Activated CD4-positive, alpha-beta T cell treated with anti-CD3 and anti-CD28 coated beads, Interleukin-2, amount 10 ng/mL, durations not matched to agents 7 days and 5 days (primary cell): ENCODE data around the gene MICAL3. TPM values are rescaled to one million over a fixed set of nuclear protein-coding genes. Genes with fewer than 3 reads are reported as not detected.

Experiments used
- CTCF ChIA-PET: fragments of 350-600 bp; sonication (Branson Sonifier 250); formaldehyde crosslinking; loops from one replicate; lab custom pipeline; 2021; ENCODE audit warnings: antibody characterized with exemption; lab: Charles Lee
- POLR2A ChIA-PET: fragments of 350-600 bp; sonication (Branson Sonifier 250); formaldehyde crosslinking; loops from one replicate; lab custom pipeline; 2021; ENCODE audit warnings: antibody characterized with exemption; lab: Charles Lee
- DNase-seq: peaks from one replicate; pipeline ENCODE4 v3.0.0-alpha.2; 2020
- H3K27ac Mint-ChIP-seq: one replicate; pipeline ENCODE4 v1.8.0; 2021; ENCODE audit warnings: mild to moderate bottlenecking, moderate library complexity, mixed read lengths
- H3K27me3 Mint-ChIP-seq: one replicate; pipeline ENCODE4 v1.8.0; 2021; ENCODE audit warnings: mixed read lengths
- H3K36me3 Mint-ChIP-seq: one replicate; pipeline ENCODE4 v1.8.0; 2021; ENCODE audit warnings: low read depth, mixed read lengths
- H3K4me1 Mint-ChIP-seq: one replicate; pipeline ENCODE4 v1.8.0; 2021; ENCODE audit warnings: mixed read lengths
- H3K4me3 Mint-ChIP-seq: one replicate; pipeline ENCODE4 v1.8.0; 2021; ENCODE audit warnings: mild to moderate bottlenecking, moderate library complexity, mixed read lengths
- H3K9me3 Mint-ChIP-seq: one replicate; pipeline ENCODE4 v1.8.0; 2021; ENCODE audit warnings: mixed read lengths
- total RNA-seq, 2 experiments: library from RNA; stranded (reverse); gene quantifications; one replicate each; pipeline ENCODE4 v1.2.3, GENCODE V29; 2021

MICAL3 gene
- total RNA-seq, 2 experiments from 2014 or later, result 19.1 to 21.4 TPM

DNA sequence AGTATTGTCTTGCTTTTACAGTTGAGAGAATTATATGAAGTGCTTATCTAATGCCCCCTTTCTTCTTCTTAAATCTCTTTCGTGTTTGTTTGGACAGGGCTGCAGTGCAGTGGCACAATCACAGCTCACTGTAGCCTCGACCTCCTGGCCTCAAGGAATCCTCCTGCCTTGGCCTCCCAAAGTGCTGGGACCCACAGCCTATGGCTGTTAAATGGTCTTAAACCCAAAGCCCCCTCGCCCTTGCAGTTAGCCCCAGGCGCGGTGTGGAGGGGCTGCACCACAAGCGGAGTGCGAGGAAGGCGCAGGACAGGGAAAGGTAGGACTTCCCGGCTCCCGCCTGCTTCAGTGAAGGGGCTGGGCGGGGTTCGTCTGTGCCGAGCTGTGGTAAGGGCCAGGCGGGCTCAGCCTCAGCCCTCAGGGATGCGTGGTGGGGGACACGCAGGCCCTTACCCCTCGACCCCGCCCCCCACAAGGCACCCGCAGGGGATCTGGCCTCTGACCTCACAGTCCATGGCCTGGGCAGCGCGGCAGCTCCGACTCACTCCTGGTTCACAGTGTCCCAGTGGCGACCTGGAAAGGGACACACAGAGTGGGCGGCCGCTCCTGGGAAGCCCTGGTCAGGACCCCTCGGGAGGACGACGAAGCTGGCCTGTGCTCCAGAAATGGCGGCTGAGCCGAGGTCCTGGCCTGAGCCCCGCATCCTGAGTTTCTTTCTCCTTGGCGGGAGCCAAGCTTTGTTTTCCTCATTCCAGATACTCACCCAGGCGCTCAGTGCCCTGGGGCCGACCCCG is 274.6 kb downstream of the MICAL3 start:
- H3K9me3 Mint-ChIP-seq, result no peaks in the 10 kb centered on the region
- POLR2A ChIA-PET, result no interaction called here
- CTCF ChIA-PET, result interaction anchor here (1.2 kb wide), 1 partner anchor 23 kb away, joined by 3 read pairs; no protein-coding TSS in a partner anchor

DNA sequence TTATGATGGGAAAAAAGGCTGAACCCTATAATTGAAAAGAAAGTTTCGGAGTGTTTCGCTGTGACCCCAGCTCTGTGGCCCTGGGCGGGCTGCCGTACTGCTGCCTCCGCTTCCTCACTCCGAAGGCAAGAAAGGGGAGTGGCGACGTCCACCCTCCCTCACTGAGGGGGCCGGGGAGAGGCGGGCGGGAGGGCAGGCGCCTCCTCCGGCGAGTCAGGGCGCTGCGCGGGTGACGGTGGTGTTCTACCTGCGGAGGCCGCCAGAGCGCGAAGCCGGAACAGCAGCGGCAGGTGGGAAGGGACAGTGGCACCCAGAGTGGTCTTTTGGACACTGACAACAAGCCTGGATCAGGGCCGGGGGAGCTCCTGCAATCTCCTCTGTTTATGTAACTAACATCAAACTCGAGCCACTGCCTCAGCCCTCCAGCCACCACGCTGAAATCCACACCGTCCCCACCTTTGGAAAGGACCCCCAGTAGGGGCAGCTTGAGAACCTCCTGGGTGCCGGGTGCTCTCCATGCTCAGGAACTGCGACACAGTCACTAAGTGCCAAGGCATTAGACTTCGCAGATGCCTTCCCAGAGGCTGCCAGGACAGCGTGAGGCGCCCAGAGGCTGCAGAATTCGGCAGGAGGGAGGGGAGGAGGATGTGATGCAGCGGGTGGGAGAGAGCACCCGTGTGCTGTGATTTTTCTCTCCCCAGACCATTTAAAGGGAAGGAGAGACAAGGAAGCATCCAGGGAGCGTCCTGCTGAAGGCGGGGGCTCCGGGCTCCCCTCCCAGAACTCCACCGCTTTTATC is 275.6 kb downstream of the MICAL3 start:
- no peaks in the 10 kb centered on the region for H3K9me3 Mint-ChIP-seq
- no peaks in the 10 kb centered on the region for H3K36me3 Mint-ChIP-seq
- H3K27ac Mint-ChIP-seq, result no peak overlapping the region
- H3K4me1 Mint-ChIP-seq, result peaks cover 6% of the 10 kb centered on the region
- CTCF ChIA-PET, result no interaction called here
- POLR2A ChIA-PET, result no interaction called here
- no peaks in the 10 kb centered on the region for H3K27me3 Mint-ChIP-seq
- no peak for DNase-seq
- no peak overlapping the region for H3K4me3 Mint-ChIP-seq

More for the DNA sequence above, 274.6 kb downstream of the MICAL3 start:
- no peaks in the 10 kb centered on the region for H3K36me3 Mint-ChIP-seq
- H3K4me3 Mint-ChIP-seq, result no peak overlapping the region
- no peak overlapping the region for H3K27ac Mint-ChIP-seq
- H3K4me1 Mint-ChIP-seq, result peaks cover 3% of the 10 kb centered on the region
- H3K27me3 Mint-ChIP-seq, result no peaks in the 10 kb centered on the region
- DNase-seq, result no peak

DNA sequence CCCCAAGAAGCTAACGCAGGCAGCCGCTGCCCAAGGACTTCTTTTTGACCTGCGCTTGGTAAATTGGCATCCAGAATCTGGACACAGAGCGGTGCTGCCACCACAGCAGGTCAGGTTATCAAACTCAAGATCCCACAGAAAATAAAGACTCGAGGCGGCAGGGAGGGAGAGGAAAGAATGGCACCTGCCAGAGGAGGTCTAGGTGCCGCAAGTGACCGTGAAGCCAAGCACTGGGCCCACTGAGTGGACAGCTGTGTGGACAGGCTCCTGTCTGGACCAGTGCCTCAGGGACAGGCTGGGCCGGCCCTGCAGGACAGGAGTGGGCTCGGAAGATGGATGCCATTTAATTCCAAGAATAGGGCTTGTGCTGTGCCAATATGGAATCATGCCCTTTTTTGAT is 277.4 kb downstream of the MICAL3 start:
- Mint-ChIP-seq H3K4me3 (no peak overlapping the region), H3K27me3 (no peaks in the 10 kb centered on the region), H3K36me3 (no peaks in the 10 kb centered on the region), H3K4me1 (peaks cover 6% of the 10 kb centered on the region), H3K27ac (no peak overlapping the region), H3K9me3 (no peaks in the 10 kb centered on the region)
- CTCF ChIA-PET, result no interaction called here
- no peak for DNase-seq
- POLR2A ChIA-PET, result no interaction called here

DNA sequence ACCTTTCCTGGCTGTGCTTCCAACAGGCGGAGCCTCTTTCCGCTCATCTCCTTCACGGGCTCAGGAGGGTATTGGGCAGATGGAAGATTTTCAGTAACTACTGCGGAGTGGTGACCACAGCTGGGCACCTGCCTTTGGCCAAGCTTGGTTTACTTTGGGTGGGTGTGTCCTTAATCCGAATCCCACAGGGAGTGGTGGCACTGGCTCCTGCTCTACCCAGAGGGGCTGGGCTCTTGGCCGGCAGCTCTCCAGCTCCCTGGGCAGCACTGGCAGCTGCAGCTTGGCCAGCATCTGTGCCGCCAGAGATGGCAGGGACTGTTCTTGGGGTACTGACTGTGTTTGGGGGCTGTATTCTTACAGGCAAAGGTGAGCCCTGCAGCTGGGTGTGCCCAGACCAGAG is 279.9 kb downstream of the MICAL3 start:
- Mint-ChIP-seq H3K27ac (peak overlapping the region; percentile 74), H3K4me1 (peaks cover 6% of the 10 kb centered on the region), H3K9me3 (no peaks in the 10 kb centered on the region), H3K27me3 (no peaks in the 10 kb centered on the region), H3K4me3 (no peak overlapping the region), H3K36me3 (no peaks in the 10 kb centered on the region)
- DNase-seq, result no peak
- ChIA-PET POLR2A (no interaction called here), CTCF (interaction anchor here (2.2 to 4.6 kb wide), 2 partner anchors 8 to 40 kb away, joined by 6 to 37 read pairs; no protein-coding TSS in a partner anchor)

DNA sequence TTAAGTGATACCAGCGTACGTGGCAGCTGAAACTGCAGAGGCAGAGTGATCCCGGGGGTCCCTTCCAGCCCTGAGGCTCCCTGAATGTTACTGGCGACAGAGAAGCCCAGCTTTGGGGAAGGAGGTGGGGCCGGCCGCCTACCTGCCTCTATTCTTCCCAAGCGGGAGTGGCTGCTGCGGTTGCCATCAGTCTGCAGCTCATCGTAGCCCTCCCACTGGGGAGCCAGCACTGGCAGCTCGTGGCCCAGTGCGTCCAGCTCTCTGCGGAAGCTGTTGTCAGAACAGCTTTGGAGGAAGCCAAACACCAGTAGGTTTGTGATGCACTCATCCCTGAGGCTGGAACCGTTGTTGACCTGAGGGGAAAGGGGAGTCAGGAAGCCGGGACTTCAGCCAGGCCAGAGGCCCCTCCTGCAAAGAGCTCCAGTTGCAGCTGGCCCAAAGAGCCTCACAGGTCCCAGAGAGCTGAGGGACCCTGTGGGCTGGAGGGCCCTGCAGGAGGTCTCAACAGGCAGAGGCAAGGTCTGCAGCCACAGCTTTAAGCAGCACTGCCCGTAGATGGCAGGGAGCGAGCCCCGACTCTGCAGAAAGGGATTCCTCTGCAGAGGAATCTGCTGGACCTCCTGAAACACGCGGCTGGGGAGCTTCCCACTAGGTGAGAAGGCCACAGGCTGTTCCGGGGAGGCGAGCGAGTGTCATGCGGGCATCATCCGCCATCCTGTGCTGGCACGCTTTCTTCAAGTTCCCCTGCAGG is 280.5 kb downstream of the MICAL3 start:
- Mint-ChIP-seq H3K27me3 (no peaks in the 10 kb centered on the region), H3K27ac (no peak overlapping the region), H3K4me1 (peaks cover 6% of the 10 kb centered on the region), H3K36me3 (no peaks in the 10 kb centered on the region), H3K9me3 (no peaks in the 10 kb centered on the region), H3K4me3 (no peak overlapping the region)
- ChIA-PET CTCF (interaction anchor here (2.2 to 4.6 kb wide), 3 partner anchors 9 to 41 kb away, joined by 6 to 37 read pairs (median 7); no protein-coding TSS in a partner anchor), POLR2A (no interaction called here)
- DNase-seq, result no peak

DNA sequence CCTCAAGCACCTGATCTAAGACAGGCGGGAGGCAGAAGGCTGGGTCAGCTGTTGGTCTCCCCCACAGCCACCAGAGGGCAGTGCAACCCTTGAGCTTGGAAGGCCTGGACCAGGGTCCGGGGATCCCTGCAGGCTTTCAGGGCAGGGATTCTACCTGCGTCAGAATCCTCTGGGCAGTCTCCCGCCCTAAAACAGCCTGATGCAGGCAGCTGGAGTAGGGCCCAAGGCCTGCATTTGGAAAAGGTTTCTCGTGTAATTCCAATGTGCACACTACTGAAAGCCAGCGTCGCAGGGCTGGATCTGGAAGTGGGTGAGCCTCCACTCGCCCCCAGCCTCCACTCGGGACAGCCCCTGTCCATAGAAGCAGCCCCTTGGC is 281.8 kb downstream of the MICAL3 start:
- POLR2A ChIA-PET, result no interaction called here
- H3K27ac Mint-ChIP-seq, result no peak overlapping the region
- no peaks in the 10 kb centered on the region for H3K9me3 Mint-ChIP-seq
- H3K36me3 Mint-ChIP-seq, result no peaks in the 10 kb centered on the region
- CTCF ChIA-PET, result interaction anchor here (0.6 to 4.6 kb wide), 15 partner anchors 8 to 334 kb away, joined by 3 to 37 read pairs (median 4); no protein-coding TSS in a partner anchor
- peak; percentile 73 for DNase-seq
- H3K4me1 Mint-ChIP-seq, result peaks cover 6% of the 10 kb centered on the region
- no peak overlapping the region for H3K4me3 Mint-ChIP-seq
- no peaks in the 10 kb centered on the region for H3K27me3 Mint-ChIP-seq

DNA sequence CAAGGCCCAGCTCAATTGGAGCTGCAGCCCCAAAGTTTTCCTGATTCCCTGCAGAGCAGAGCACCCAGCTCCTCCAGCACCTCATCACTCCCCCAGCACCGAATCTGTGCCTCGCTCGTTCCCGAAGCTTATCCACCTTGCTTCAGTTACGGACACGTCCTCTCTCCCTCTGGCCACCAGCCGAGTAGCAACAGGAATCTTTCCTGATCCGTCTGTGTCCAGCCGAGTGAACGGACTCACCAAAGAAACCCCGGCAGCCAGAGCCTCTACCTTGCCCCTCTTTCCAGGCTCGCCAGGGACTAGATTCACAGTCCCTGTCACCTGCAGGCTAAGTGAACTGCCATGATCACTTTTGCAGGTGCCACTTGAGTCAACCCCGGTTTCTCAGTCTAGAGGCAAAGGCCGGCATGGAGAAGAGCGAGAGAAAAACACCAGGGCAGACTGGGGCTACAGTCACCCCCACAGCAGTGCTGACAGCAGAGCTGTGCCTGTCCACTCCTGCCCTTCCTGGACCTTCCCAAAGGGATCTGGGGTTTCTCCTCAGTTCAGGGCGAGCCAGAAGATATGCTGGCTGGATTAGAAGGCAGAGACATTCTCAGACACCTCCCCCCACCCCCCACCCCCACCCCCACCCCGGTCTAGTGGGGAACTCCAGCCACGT is 282.4 kb downstream of the MICAL3 start:
- H3K4me3 Mint-ChIP-seq, result no peak overlapping the region
- CTCF ChIA-PET, result interaction anchor here (0.6 to 4.6 kb wide), 15 partner anchors 8 to 334 kb away, joined by 3 to 37 read pairs (median 4); no protein-coding TSS in a partner anchor
- peaks cover 6% of the 10 kb centered on the region for H3K4me1 Mint-ChIP-seq
- no peak for DNase-seq
- no peak overlapping the region for H3K27ac Mint-ChIP-seq
- H3K27me3 Mint-ChIP-seq, result no peaks in the 10 kb centered on the region
- POLR2A ChIA-PET, result no interaction called here
- H3K9me3 Mint-ChIP-seq, result no peaks in the 10 kb centered on the region
- no peaks in the 10 kb centered on the region for H3K36me3 Mint-ChIP-seq

DNA sequence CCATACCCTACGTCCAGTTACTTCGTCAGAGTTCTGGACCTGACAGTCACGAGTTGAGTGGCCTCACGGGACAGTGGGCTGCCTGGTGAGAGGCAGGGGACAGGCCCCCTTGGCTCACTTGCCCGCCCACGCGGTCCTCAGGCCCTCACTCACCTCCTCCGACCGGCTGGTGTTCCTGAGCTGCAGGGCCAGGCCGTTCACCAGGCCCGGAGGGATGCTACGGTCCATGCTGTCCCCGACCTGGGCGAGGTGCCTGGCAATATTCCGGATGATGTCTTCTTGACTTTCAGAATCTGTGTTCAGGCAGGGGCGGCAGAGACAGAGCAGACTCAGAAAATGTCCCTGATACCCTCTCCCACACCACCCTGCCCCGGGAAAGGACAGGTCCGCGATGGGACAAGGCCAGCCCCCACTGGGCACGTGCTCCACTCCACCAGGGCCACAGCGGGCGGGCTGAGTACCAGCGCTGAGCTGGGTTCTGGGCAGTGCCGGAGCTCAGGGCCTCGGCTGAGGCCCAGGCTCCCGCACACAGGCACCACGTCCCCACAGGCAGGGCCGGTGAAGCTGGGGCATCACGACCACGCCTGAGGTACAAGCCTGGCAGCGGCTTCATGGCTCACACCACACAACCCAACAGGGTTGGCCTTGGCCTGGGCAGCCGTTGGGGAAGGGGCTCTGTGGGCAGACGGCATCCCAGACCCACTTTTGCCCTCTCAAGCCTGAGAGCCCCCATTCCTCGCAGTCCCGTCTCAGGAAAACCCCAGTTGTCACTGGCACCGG is 285.0 kb downstream of the MICAL3 start:
- Mint-ChIP-seq H3K4me3 (no peak overlapping the region), H3K27ac (no peak overlapping the region), H3K4me1 (peaks cover 6% of the 10 kb centered on the region), H3K36me3 (peaks cover 6% of the 10 kb centered on the region), H3K27me3 (no peaks in the 10 kb centered on the region), H3K9me3 (no peaks in the 10 kb centered on the region)
- ChIA-PET CTCF (interaction anchor here (1.1 kb wide), 1 partner anchor 91 kb away, joined by 3 read pairs; no protein-coding TSS in a partner anchor), POLR2A (no interaction called here)
- DNase-seq, result no peak

DNA sequence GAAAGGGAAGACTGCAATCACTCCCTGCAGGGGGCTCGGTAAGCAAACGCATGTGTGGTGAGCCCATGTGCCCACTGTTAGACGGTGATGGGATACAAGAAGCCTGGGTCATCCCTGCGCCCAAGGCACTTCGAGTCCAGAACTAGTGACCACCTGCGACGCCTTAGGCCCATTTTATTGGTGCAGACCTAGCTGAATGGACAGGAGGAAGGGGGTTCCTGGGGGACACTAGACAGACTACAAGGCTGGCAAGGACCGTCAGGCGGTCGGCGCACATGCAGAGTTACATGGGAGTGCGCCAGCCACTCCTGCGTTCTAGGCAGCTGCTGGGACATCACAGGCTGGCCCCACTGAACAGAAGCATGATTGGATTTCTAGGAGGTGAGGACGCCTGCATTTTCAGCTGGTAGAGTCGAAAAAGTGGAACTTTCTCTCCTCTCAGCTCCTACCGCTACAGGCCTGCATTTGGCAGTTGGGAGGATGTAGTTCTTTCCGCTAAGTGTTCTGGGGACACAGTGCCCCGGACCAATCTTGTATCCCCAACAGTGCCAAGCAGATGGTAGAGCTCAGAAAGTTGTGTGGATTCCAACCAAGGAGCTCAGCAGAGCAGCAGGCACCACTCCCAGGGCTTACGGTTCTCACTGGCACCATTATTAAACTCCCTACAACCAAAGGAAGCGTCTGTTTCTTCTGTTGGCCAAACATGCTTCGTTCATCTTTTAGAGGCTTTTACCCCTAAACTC is 285.8 kb downstream of the MICAL3 start:
- Mint-ChIP-seq H3K27ac (no peak overlapping the region), H3K9me3 (no peaks in the 10 kb centered on the region), H3K4me1 (peaks cover 14% of the 10 kb centered on the region), H3K4me3 (no peak overlapping the region), H3K27me3 (no peaks in the 10 kb centered on the region), H3K36me3 (peaks cover 12% of the 10 kb centered on the region)
- POLR2A ChIA-PET, result no interaction called here
- CTCF ChIA-PET, result interaction anchor here (1.3 to 2.0 kb wide), 2 partner anchors 14 to 46 kb away, joined by 3 to 6 read pairs; no protein-coding TSS in a partner anchor
- no peak for DNase-seq
